ENCODE results near the gene MTMR11.
A peak's percentile ranks its signal among the peaks of the same experiment; 100 is the strongest.
"Not testable (repeated sequence)": the region's sequence is repeated elsewhere in the genome, so short reads cannot be mapped to it uniquely, and the experiment has no call there.

The MTMR11 gene

DNA sequence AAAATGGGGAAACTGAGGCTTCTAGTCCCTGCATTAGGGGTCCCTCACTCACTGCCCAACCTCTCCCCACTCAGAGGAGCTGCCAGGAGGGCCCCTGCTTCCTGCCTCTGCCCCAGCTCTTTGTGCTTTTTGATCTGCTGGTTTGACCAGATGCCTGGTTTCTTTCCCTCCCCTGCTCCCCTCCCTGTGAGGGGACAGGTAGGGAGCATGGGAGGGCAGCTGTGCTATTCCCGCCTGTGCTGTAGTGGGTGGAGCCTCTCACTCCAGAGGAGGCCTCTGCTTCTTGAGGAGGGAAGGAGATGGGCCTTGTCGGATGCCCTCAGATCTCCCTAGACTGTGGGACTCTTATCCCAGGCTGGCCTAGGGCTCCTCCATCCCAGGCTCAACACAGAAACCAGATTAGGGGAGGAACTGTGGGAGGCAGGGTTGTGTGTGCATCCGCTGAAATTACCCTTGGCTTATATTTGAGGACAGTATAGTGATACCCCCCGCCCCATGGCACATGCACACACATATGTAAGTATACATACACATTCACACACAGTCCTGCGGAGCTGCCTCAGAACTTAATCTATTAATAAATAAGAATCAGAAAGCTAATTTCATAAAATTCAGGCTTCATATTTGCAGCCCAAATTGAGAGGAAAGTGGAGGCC, 32.7 kb downstream of the MTMR11 start:
- Mint-ChIP-seq H3K9me3 (peaks cover 8% of the 10 kb centered on the region), H3K4me1 (ENCODE audit: low read depth) (peaks cover 20% of the 10 kb centered on the region), H3K36me3 (ENCODE audit: low read depth) (peaks cover 6% of the 10 kb centered on the region), H3K4me3 (no peak overlapping the region), H3K27ac (no peak overlapping the region), H3K27me3 (no peaks in the 10 kb centered on the region)
- intact Hi-C loops (cut with micrococcal nuclease): no loop called here

DNA sequence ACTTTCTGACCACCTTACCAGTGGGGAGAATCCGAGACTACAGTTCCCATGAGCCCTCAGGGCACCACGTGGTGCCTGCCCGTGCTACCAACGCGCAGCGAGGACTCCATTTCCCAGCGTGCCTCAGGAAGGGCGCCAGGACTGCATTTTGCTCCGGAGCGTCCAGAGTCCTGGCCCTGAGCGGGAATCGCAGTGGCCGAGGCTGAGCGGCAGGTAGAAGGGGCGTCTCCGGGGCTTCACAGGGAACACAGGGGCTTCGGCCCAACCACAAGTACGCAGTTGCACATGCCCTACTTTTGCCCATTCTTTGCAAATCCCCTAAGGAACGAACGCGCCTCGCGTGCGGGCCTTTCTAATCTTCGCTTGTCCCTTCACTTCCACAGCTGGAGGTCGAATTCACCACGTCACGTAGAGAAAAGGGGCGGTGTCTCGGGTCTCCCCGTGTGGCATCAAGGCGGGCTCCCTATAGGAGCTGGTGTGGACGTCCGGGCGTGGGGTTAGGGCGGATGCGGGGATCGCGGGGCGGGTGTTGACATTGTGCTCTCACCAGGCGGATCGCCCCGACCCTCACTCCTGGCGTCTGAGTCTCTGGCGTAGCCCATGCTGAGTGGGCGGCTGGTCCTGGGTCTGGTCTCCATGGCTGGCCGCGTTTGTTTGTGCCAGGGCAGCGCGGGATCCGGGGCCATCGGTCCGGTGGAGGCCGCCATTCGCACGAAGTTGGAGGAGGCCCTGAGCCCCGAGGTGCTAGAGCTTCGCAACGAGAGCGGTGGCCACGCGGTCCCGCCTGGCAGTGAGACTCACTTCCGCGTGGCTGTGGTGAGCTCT, 37.0 kb downstream of the MTMR11 start, which contains the start of gene BOLA1:
Gene BOLA1, plus strand, starts transcription at position 109 of the 825 bp plus-strand sequence. Its CDS starts 492 bp downstream, at position 601.
- peaks cover 11% of the 10 kb centered on the region for H3K9me3 Mint-ChIP-seq
- intact Hi-C loops (cut with micrococcal nuclease): loop anchor here (1.0 kb wide), 2 partner anchors 11 to 28 kb away; partner anchors contain the start of gene SF3B4
- peaks cover 6% of the 10 kb centered on the region for H3K36me3 Mint-ChIP-seq (ENCODE audit: low read depth)
- peaks cover 22% of the 10 kb centered on the region for H3K4me1 Mint-ChIP-seq (ENCODE audit: low read depth)
- peak within 1 kb of the TSS; percentile 88 for H3K27ac Mint-ChIP-seq
- H3K27me3 Mint-ChIP-seq: no peaks in the 10 kb centered on the region
- H3K4me3 Mint-ChIP-seq: peak within 1 kb of the TSS; percentile 80

DNA sequence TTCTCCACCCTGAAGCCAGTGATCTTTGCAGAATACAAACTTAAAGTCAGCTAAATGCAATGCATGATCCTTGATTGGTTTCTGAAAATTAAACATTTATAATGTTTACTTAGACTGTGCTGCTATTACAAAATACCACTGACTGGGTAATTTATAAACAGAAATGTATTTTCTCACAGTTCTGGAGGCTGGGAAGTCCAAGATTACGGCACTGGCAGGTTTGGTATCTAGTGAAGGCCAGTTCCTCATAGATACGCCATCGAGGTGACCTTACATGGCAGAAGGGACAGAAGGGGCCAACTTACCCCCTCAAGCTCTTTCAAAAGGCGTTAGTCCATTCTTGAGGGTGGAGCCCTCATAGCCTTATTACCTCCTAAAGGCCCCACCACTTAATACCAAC, 40.1 kb downstream of the MTMR11 start:
- Mint-ChIP-seq H3K36me3 (ENCODE audit: low read depth) (peaks cover 6% of the 10 kb centered on the region), H3K9me3 (peaks cover 11% of the 10 kb centered on the region), H3K4me1 (ENCODE audit: low read depth) (peaks cover 26% of the 10 kb centered on the region), H3K4me3 (no peak overlapping the region), H3K27me3 (peaks cover 3% of the 10 kb centered on the region), H3K27ac (no peak overlapping the region)
- intact Hi-C loops (cut with micrococcal nuclease): no loop called here

GRCh38 chr1:149888999-149889289, 47.7 kb downstream of the MTMR11 start:
- no peaks in the 10 kb centered on the region for H3K36me3 Mint-ChIP-seq (ENCODE audit: low read depth)
- no peaks in the 10 kb centered on the region for H3K27me3 Mint-ChIP-seq
- no peak overlapping the region for H3K27ac Mint-ChIP-seq
- H3K9me3 Mint-ChIP-seq: no peaks in the 10 kb centered on the region
- intact Hi-C loops (cut with micrococcal nuclease): loop anchor here (1.0 to 2.0 kb wide), 2 partner anchors 10 to 72 kb away; partner anchors contain the start of gene BOLA1
- H3K4me1 Mint-ChIP-seq (ENCODE audit: low read depth): peaks cover 10% of the 10 kb centered on the region
- no peak overlapping the region for H3K4me3 Mint-ChIP-seq

GRCh38 chr1:149888247-149888998, 48.3 kb downstream of the MTMR11 start:
- H3K36me3 Mint-ChIP-seq (ENCODE audit: low read depth): no peaks in the 10 kb centered on the region
- no peak overlapping the region for H3K27ac Mint-ChIP-seq
- intact Hi-C loops (cut with micrococcal nuclease): loop anchor here (1.0 to 2.0 kb wide), 2 partner anchors 11 to 72 kb away; partner anchors contain the start of gene BOLA1
- H3K9me3 Mint-ChIP-seq: no peaks in the 10 kb centered on the region
- H3K4me3 Mint-ChIP-seq: no peak overlapping the region
- peaks cover 15% of the 10 kb centered on the region for H3K4me1 Mint-ChIP-seq (ENCODE audit: low read depth)
- no peaks in the 10 kb centered on the region for H3K27me3 Mint-ChIP-seq

GRCh38 chr1:149887456-149888246, 49.0 kb downstream of the MTMR11 start:
- no peaks in the 10 kb centered on the region for H3K36me3 Mint-ChIP-seq (ENCODE audit: low read depth)
- no peaks in the 10 kb centered on the region for H3K27me3 Mint-ChIP-seq
- H3K27ac Mint-ChIP-seq: no peak overlapping the region
- no peaks in the 10 kb centered on the region for H3K9me3 Mint-ChIP-seq
- no peak overlapping the region for H3K4me3 Mint-ChIP-seq
- intact Hi-C loops (cut with micrococcal nuclease): loop anchor here (1.0 to 2.0 kb wide), 2 partner anchors 12 to 73 kb away; partner anchors contain the start of gene BOLA1
- peaks cover 16% of the 10 kb centered on the region for H3K4me1 Mint-ChIP-seq (ENCODE audit: low read depth)

DNA sequence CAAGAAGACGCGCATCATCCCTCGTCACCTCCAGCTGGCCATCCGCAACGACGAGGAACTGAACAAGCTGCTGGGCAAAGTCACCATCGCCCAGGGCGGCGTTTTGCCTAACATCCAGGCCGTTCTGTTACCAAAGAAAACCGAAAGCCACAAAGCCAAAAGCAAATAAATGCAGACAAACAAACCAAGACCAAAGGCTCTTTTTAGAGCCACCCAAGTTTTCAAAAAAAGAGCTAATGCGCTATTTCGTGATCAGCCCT, 49.6 kb downstream of the MTMR11 start:
- H3K4me3 Mint-ChIP-seq; H3K36me3 Mint-ChIP-seq (ENCODE audit: low read depth); intact Hi-C loops (cut with micrococcal nuclease); H3K27ac Mint-ChIP-seq; H3K9me3 Mint-ChIP-seq; H3K27me3 Mint-ChIP-seq: not testable (repeated sequence)
- H3K4me1 Mint-ChIP-seq (ENCODE audit: low read depth): peaks cover 16% of the 10 kb centered on the region

DNA sequence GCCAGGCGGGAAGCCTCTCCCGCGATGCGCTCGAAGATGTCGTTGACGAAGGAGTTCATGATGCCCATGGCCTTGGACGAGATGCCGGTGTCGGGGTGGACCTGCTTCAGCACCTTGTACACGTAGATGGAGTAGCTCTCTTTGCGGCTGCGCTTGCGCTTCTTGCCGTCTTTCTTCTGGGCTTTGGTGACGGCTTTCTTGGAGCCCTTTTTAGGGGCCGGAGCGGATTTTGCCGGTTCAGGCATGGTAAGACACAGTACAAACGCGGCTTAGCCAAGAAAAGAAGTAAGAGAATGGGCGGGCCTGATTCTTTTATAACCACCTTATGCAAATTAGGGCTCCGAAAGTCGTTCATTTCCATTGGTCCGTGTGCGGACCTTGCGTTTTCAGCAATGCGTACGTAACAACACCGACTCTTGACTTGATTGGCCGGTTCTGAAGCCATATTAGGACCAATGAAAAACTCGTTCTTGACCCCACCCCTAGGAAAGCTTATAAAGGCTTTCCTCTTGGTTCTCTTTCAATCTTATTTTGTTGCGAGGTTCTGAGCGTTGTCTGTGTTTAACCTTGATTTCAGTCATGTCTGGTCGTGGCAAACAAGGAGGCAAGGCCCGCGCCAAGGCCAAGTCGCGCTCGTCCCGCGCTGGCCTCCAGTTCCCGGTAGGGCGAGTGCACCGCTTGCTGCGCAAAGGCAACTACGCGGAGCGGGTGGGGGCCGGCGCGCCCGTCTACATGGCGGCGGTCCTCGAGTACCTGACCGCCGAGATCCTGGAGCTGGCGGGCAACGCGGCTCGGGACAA, 50.1 kb downstream of the MTMR11 start:
- H3K36me3 Mint-ChIP-seq (ENCODE audit: low read depth): no peaks in the 10 kb centered on the region
- peaks cover 13% of the 10 kb centered on the region for H3K4me1 Mint-ChIP-seq (ENCODE audit: low read depth)
- no peaks in the 10 kb centered on the region for H3K27me3 Mint-ChIP-seq
- no peaks in the 10 kb centered on the region for H3K9me3 Mint-ChIP-seq
- H3K27ac Mint-ChIP-seq: no peak overlapping the region
- no peak overlapping the region for H3K4me3 Mint-ChIP-seq
- intact Hi-C loops (cut with micrococcal nuclease): no loop called here

- H3K27ac Mint-ChIP-seq; intact Hi-C loops (cut with micrococcal nuclease); H3K4me1 Mint-ChIP-seq (ENCODE audit: low read depth); H3K4me3 Mint-ChIP-seq; H3K27me3 Mint-ChIP-seq; H3K36me3 Mint-ChIP-seq (ENCODE audit: low read depth); H3K9me3 Mint-ChIP-seq: not testable (repeated sequence)
These were observed 50.6 kb downstream of the MTMR11 start for GRCh38 chr1:149886121-149886395.

- Mint-ChIP-seq H3K4me1 (ENCODE audit: low read depth) (peaks cover 6% of the 10 kb centered on the region), H3K4me3 (no peak overlapping the region), H3K27ac (no peak overlapping the region), H3K36me3 (ENCODE audit: low read depth) (no peaks in the 10 kb centered on the region), H3K9me3 (no peaks in the 10 kb centered on the region), H3K27me3 (no peaks in the 10 kb centered on the region)
- intact Hi-C loops (cut with micrococcal nuclease): no loop called here
These were observed 51.1 kb downstream of the MTMR11 start for GRCh38 chr1:149885339-149886120.

DNA sequence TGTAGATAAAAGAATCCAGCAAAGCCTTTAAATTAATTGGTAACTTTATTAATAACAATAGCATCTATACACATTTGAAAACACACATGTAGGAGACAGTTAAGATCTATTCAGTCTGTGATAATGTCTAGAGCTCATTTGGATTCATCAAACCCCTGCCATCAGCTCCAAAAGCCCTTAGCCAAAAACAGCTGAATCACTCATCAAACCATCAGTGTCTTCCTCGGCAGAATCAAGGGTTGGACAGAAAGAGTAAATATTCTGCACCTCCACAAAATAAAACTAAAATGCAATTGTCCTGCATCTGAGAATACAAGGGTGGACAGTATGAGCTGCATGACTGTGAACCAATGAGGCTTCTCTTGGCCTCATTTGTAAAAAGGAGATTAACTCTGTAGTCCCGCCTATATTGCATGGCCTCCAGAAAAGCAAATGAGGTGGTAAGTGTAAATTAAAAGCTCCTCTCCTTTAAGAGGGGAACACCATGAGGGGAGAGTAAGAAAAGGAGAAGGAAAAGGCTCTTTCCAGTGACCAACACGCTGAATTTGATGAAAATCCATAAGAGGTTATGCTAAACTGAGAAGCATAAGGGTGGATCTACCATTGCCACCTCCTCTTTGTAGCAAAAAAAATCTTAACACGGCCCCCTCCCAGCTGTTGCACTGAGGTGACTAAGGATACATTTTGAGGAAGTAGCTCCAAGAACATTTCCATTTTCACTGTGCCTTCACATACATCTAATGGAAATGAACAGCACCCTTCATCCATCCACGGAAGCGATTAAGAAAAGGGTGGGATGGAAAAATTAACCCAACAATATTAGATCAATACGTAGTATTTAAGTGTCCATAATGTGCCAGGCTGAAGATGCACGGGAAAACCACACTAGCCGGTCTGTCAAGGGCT, 52.0 kb downstream of the MTMR11 start:
- Mint-ChIP-seq H3K27me3 (no peaks in the 10 kb centered on the region), H3K4me1 (ENCODE audit: low read depth) (peaks cover 6% of the 10 kb centered on the region), H3K9me3 (no peaks in the 10 kb centered on the region), H3K27ac (no peak overlapping the region), H3K4me3 (no peak overlapping the region), H3K36me3 (ENCODE audit: low read depth) (no peaks in the 10 kb centered on the region)
- intact Hi-C loops (cut with micrococcal nuclease): no loop called here

All from dendritic cell treated with granulocyte-macrophage colony-stimulating factor and Interleukin-4, amounts not matched to agents 40 ng/mL and 50 ng/mL, for 4 days (primary cell).